Fibroblast of gingiva (primary cell): ENCODE measurements around the gene NPBWR2.

Experiments used
- DNase-seq: peaks from one replicate; pipeline ENCODE4 v3.0.0-alpha.2; 2011; ENCODE audit warnings: low read depth

NPBWR2 gene, protein sequence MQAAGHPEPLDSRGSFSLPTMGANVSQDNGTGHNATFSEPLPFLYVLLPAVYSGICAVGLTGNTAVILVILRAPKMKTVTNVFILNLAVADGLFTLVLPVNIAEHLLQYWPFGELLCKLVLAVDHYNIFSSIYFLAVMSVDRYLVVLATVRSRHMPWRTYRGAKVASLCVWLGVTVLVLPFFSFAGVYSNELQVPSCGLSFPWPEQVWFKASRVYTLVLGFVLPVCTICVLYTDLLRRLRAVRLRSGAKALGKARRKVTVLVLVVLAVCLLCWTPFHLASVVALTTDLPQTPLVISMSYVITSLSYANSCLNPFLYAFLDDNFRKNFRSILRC

DNA sequence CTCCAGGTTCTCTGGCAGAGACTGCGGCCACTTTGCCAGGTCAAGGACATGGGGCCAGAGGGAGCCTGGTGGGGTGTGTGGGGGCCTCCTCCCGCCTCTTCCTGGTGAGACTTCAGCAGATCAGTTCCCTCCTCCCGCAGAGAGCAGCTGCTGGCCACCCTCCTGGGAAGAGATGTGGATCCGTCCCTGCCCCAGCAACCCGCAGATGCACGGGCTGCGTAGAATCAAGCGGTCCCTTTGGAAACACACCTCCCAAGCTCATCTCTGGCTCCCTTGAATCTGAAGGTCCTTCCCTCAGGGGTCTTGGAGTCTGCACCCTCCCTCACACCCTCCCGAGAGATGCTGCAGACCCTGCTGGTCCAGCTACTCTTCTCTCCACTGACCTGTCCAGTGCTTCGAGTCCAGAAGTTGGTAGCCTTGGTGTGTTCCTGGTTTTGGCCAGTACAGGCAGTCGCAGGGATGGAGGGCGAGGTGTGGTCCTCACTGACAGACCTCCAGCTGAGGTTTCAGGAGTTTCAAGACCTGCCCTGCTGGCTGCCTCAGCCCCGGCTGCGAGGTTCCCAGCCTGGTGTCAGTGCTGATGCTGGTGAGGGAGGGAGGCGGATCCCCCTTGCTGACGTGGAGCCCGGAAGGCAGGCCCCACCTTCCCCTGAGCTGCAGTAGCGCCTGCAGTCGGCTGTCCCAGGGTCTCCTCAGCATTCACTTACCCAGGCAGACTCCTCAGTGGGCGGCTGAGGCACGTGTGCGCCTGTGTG lies at the start of gene NPBWR2:
Gene NPBWR2, minus strand, starts transcription at position 585 of the 755 bp plus-strand sequence. CDS start 734 bp downstream, outside the sequence.
- no peak for DNase-seq

GRCh38 chr20:64156136-64156885 lies 48.9 kb upstream of the NPBWR2 start:
- DNase-seq, result no peak

DNA sequence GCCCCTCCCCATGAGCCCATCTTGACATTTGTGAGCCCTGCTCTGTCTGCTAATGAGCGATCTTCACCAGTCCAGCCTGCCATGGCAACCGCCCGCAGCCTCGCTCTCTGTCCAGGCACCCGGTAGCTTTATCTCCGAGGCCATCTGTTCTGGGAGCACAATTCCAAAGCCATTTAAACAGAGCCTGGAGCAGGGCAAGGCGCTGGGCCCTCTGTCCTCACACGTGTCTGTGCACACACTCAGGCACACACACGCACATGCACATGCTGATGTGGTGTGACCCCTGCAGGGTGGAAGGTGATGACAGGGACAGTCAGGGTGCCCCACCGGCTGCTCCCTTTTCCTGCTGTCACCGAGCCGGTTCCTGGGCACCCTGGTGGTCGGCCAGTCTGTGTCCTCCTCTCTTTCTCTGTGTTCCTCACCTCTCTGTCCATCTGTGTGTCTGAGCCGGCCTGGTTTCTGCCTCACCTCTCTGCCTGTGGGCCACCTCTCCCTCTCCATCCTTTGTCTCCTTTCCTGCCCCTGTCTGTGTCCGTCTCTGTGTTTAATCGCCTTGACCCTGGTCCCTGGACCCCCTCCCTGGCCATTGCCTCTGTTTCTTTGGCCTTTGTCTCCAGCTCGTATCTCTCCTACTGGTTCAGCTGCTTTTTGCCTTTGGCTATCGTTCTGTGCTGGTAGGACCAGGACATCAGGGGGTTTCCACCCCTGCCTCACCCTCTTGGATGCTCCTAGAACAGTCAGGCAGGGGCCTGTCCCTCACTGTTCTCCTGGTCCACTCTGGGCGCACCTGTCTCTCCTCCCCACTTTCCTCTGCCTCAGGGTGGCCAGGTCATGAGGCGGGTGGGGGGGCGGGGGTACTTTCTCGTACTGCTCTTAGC lies 48.1 kb upstream of the NPBWR2 start:
- DNase-seq, result no peak

DNA sequence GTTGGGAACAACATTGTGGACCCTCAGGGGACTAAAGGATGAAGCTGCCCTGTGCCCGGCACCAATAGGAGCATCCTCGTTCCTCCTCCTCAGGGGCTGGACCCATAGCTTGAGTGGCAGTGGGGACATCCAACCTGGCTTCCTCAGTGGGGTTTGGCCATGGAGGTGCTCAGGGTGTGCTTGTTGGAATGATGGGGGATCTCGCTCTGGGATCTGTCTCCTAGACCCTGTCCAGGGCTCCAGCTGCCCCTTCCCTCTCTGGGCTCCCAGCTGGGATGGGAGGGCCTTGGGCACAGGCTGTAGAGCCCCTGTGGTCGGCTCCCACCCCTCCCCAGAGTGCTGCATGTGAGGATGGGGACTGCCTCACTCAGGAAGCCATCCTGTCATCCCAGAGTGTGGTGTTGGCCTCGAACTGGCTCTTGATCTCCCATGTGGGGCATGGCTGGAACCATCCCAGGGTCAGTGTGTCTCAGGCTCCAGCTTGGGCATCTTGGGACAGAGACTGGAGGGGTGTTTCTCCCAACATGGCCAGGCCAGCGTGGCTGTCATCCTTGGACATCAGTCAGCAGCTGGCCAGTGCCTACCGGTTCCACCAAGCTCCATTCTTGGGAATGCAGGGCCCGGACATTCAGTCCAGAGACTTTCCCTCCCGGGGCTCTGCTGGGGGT lies 47.4 kb upstream of the NPBWR2 start:
- no peak for DNase-seq

DNA sequence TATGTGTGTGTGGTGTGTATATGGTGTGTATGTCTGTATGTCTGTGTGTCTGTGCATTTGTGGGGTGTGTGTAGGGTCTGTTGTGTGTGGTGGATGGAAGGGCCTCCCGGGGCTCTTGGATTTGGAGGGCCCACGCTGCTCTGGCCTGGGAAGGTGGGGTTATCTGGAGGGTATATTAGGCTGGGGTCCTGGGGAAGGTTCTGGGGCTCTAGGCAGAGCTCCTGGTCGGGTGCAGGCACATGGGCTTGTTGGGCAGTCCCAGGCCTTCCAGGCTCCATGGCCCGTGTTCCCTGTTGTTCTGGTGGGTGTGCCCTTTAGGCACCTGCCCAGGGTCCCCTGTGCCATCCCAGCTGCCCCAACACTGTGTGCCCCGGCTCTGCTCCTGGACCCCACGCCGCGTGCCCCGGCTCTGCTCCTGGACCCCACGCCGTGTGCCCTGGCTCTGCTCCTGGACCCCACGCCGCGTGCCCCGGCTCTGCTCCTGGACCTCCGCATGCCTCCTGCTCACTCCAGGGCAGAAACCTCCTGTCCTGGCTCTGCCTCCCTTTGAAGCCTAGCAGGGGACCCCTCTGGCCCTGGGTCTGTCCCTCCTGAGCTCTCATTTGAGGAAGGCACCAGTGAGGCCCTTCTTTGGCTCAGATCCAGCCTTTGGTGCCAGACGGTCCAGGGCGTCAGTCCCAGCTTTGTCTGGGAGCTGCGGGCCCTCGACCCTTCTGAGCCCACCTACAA lies 46.7 kb upstream of the NPBWR2 start:
- DNase-seq, result no peak

DNA sequence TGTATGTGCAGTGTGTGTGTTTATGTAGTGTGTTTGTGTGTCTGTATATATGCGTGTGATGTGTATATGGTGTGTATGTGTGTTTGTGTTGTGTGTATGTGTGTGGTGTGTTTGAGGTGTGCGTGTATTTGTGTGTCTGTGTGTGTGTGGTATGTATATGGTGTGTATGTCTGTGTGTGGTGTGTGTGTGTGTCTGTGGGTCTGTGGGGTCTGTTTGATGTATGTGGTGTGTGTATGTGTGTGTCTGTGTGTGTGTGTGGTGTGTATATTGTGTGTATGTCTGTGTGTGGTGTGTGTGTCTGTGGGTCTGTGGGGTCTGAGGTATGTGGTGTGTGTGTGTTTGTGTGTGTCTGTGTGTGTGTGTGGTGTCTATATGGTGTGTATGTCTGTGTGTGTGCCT lies 46.0 kb upstream of the NPBWR2 start:
- no peak for DNase-seq

DNA sequence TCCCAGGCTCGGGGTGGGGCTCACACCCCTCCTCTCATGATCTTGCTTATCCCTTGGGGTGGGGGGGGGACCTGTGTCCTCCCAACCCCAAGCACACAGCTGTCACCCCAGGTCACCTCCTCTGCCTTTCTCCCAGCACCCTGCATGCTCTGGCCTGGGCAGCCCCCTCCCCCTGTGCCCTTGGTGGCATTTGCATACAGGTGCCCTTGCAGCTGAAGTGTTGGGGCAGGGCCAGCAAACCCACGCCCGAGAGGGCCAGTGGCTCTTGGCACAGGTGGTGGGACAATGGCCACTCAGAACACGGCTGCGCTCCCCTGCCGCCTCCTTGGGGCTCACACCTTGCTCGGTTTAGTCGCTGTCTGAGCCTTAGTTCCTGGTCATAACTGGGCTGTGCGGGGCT lies 45.5 kb upstream of the NPBWR2 start:
- DNase-seq, result no peak

GRCh38 chr20:64151633-64152530 lies 44.5 kb upstream of the NPBWR2 start:
- no peak for DNase-seq

DNA sequence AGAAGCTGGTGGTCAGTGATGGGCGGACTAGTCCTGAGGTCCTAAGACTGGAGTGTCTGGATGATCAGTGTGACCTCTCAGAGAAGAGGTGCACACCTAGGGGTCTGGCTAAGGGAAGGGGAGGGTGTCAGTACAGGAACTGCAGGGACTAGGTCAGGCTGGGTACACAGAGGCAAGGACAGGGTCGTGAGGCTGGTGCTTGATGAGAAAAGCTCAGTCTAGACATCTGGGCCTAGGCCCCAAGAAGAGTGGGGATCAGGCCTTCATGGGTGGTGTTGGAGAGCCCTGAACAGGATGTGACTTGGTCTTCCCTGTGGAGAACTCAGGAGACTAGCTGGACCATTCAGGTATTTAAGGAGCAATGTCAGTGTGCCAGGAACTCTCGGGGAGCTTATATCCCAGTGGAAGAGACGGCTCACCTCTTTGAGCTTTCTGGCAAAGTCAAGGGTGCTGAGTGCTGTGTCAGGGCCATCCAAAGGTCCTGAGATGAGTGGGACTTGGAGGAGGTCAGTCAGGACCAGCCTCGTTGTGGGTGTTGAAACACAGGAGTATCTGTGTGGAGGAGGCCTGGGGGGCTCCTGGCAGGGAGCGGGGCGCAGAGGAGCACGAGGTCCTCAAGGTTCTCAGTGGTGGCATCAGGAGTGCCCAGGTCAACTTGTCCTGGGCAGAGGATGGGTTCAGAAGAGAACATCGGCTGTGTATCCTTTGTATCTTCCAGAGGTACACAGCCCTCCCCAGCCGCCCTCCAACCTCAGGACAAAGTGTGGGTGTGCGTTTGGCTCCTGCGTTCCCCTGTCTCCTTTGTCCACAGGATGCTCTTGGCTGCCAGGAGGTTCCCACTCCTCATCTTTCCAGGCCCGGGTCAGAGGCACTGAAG lies 43.6 kb upstream of the NPBWR2 start:
- no peak for DNase-seq

GRCh38 chr20:64149809-64150560 lies 42.6 kb upstream of the NPBWR2 start:
- DNase-seq, result no peak

DNA sequence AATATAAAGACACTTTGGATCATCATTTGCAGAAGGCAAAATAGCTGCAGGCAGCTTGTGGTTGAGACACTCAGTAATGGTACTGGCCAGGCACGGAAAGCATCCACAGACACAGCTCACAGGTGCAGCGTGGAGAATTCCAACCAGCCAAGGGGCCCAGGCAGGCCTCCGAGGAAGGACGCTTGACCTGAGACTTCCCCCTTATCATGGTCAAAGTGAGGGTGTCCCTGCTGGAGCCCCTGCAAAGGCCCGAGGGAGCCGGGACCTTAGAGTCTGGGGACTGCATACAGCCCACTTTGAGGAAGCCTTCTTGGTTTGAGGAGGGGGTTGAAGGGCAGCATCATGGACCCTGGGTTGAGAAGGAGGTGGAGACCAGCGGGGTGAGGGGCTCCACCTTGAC lies 41.8 kb upstream of the NPBWR2 start:
- no peak for DNase-seq

- no peak for DNase-seq
These were observed 41.2 kb upstream of the NPBWR2 start for GRCh38 chr20:64148581-64148980.

GRCh38 chr20:64146936-64147477 lies 39.6 kb upstream of the NPBWR2 start:
- no peak for DNase-seq

DNA sequence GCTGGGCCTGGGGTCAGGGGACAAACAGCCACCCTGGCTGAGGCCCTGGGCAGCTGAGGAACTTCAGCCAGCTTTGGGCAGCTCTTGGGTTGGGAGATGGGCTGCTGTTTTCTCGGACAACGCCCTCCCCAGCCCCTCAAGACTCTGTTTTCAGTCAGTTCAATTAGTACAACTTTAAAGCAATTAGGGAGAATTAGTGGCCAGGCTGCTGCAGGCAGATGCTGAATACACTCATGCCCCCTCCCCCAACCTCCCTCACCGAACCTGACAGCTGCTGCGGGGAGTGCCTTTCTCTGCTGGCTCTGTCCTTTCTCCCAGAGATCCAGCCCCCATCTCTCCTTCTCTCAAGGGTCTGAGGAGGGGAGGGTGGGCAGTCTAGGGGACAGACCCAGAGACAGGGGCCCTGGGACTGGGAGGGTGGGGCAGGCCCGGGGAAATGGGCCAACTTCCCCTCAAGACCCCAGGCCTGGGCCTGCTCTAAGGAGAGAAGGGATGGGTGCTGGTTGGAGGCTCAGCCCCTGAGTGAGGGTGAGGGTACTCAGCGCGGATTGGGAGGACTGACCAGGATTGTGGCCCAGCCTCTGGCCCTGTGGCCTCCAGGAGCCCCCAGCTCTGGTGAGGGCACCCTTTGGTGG lies 39.1 kb upstream of the NPBWR2 start:
- no peak for DNase-seq

- no peak for DNase-seq
These were observed 38.3 kb upstream of the NPBWR2 start for GRCh38 chr20:64145458-64146300.
